Measurements from ENCODE around the gene SDK1.

SDK1 gene

DNA sequence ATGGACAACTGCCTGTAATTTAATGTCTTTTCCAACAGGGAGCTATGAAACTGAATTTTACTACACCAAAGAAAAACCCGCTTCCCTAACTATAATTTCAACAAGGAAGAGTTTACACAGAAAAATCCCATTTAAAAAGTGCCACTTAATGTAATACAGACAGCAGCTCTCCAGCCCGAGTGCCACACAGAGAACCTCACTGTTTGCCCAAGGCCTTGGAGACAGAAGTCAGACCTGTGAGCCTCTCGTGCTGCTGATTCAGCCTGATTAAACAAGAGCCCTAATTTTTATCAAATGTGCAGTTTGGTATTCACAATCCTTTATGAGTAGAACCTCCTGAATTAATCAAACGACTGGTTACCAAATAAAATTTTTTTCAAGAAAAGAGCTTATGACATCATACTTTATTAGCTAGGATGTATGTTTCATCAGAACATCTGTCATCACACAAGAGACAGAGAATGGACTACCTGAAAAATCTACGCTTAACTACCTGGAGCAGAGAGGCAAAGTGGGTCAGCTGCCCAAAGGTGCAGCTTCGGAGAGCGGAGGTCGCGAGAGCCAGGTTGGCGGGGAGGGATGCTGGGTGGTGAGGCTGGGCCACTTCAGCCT lies 543.6 kb downstream of the SDK1 start:
- H3K27ac ChIP-seq, result no peak overlapping the region
- TF ChIP-seq ZFX (IDR thresholded peaks at IDR 0.05), result no peak
- TF ChIP-seq, protein P1, sequence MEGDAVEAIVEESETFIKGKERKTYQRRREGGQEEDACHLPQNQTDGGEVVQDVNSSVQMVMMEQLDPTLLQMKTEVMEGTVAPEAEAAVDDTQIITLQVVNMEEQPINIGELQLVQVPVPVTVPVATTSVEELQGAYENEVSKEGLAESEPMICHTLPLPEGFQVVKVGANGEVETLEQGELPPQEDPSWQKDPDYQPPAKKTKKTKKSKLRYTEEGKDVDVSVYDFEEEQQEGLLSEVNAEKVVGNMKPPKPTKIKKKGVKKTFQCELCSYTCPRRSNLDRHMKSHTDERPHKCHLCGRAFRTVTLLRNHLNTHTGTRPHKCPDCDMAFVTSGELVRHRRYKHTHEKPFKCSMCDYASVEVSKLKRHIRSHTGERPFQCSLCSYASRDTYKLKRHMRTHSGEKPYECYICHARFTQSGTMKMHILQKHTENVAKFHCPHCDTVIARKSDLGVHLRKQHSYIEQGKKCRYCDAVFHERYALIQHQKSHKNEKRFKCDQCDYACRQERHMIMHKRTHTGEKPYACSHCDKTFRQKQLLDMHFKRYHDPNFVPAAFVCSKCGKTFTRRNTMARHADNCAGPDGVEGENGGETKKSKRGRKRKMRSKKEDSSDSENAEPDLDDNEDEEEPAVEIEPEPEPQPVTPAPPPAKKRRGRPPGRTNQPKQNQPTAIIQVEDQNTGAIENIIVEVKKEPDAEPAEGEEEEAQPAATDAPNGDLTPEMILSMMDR (conservative IDR thresholded peaks at IDR 0.05), result no peak

DNA sequence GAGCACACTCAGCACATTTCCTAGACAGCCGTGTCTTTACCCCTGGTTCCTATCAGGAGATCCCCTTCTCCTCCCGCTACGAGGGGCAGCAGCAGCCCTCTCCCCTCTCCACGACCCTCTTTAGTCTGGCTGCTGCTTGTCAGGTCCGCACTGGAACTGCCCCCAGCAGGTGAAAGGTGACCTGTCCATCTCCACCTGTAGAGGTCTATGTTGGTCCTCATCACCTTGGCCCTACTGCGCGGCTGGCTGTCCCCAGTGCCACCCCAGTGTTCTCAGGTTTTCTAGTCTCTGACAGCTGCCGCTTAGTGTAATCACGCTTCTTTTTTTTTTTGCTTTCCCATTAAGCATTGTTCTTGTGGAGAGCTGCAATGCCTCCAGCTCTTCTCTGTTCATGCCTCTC lies 545.7 kb downstream of the SDK1 start:
- H3K27ac ChIP-seq, result no peak overlapping the region
- TF ChIP-seq ZFX (IDR thresholded peaks at IDR 0.05), result no peak
- TF ChIP-seq, protein P1 (conservative IDR thresholded peaks at IDR 0.05), result no peak

DNA sequence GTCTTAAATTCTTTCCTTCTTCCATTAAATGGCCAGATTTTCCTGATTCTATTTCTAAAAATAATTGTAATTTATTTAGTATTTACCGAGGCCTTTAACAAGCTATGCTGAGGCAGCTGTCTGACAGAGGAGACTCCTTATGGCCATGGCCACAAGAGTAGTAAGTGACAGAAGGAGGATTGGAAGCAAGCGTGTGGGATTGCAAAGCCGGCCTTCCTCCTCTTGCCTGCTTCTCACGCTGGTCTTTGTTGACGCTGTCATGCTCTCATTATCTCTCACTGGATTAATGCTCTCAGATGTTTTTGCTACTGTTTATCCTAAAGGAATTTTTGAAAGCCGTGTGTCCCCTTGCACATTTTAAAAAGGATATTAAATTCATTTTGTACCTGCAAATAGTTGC lies 546.3 kb downstream of the SDK1 start:
- TF ChIP-seq, protein P1 (conservative IDR thresholded peaks at IDR 0.05), result no peak
- TF ChIP-seq ZFX (IDR thresholded peaks at IDR 0.05), result no peak
- H3K27ac ChIP-seq, result no peak overlapping the region

DNA sequence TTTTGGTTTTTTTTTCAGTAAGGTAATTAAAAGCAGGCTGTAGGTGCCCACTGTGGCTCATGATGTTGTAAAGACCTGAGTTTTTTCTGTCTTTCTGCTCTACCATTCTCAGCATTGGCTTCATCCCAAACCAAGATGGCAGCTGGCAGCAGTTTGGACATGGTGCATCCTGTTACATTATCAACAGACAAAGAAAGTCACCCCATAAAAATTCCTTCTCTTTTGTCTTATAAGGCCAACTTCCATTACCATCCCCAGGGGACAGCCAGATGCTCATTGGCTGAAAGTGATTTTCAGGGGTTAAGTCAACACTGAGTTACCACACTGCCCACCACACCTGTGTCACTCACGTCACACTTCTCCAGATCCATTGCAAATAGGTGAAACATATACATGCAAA lies 558.4 kb downstream of the SDK1 start:
- TF ChIP-seq, protein P1 (conservative IDR thresholded peaks at IDR 0.05), result no peak
- no peak for TF ChIP-seq ZFX (IDR thresholded peaks at IDR 0.05)
- no peak overlapping the region for H3K27ac ChIP-seq

DNA sequence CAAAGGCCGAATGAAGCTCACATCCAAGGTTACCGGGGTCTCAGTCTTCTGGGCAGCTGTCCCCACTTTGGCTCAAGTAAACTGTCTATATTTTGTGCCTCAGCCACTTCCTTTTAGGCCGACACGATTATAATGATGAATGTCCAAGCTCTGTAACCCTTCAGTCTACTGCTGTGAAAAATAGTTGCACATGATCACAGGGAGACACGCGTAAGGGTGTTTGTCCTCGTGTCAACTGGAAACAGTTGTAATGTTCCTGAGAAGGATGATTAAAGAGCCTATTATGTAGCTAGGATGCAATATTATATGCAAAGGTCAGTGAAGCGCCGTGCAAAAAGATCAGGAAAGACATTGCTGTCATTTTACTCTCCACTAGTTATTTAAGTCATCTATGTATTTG lies 559.9 kb downstream of the SDK1 start:
- TF ChIP-seq, protein P1 (conservative IDR thresholded peaks at IDR 0.05), result no peak
- TF ChIP-seq ZFX (IDR thresholded peaks at IDR 0.05), result no peak
- H3K27ac ChIP-seq, result no peak overlapping the region

- no peak for TF ChIP-seq ZFX (IDR thresholded peaks at IDR 0.05)
- TF ChIP-seq, protein P1 (conservative IDR thresholded peaks at IDR 0.05), result no peak
- H3K27ac ChIP-seq, result no peak overlapping the region
These were observed 560.3 kb downstream of the SDK1 start for GRCh38 chr7:3861386-3861785.

DNA sequence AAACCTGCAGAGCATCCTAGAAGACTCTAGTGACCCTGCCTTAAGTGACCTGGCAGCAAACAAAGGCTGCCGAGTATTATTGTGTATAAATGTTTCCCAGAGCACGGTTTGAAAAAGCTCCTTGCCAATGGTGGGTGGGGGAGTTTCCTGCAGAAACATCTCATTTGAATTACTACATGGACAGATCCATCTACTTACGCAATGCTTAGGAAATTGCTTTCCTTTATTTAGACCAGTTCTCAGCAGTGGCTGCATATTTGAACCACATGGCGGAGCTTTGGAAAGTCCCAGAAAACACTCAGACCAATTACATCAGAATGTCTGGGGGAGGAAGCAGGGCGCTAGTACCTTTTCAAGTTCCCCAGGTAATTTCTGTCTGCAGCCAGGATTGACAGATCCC lies 560.9 kb downstream of the SDK1 start:
- no peak overlapping the region for H3K27ac ChIP-seq
- TF ChIP-seq, protein P1 (conservative IDR thresholded peaks at IDR 0.05), result no peak
- TF ChIP-seq ZFX (IDR thresholded peaks at IDR 0.05), result no peak
